ENCODE data around the gene EIF4G3. TPM values are rescaled to one million over a fixed set of nuclear protein-coding genes. Genes with fewer than 3 reads are reported as not detected.

EIF4G3 gene
- polyA plus RNA-seq, 3 donors, result 5.1 to 34.2 (median 5.8) TPM

DNA sequence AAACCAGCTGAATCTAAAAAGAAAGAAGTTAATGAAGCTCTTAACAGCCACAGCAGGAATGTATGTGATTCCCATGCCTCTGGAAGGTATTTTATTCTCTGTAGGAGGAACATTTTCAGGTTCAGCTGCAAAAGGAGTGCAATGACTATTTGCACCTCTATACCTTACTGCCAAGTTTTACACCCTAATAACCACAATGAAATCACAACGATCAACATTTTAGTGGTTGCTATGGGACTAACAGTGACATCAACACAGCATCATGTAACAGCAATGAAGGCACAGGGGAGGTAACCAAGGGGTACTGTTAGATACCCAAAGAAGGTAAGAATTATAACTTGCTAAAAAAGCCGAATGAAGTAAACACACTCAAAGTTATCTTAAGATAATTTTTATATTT lies 273.3 kb downstream of the EIF4G3 start:
- no peak overlapping the region for H3K9ac ChIP-seq (ENCODE audit: insufficient read depth, low read length, poor library complexity, severe bottlenecking)
- peaks cover 6% of the 10 kb centered on the region for H3K4me1 Mint-ChIP-seq
- TF ChIP-seq CTCF (IDR thresholded peaks at IDR 0.05), result no peak
- no peak overlapping the region for H3K4me3 Mint-ChIP-seq
- H3K4me1 ChIP-seq (ENCODE audit: control insufficient read depth in 1 of 2, insufficient read depth in 2 of 2, low read length in 2 of 2), result no peaks in the 10 kb centered on the region
- no peaks in the 10 kb centered on the region for H3K9me3 ChIP-seq (replicated peaks in 1 of 2; ENCODE audit: control insufficient read depth in 1 of 2, insufficient read depth in 1 of 2, low read length in 2 of 2)
- H3K27me3 ChIP-seq (ENCODE audit: control insufficient read depth in 2 of 2, insufficient read depth in 2 of 2, low read length in 2 of 2), result no peaks in the 10 kb centered on the region
- no peak overlapping the region for H3K4me2 ChIP-seq (replicated peaks; ENCODE audit: extremely low read depth, low read length, poor library complexity, severe bottlenecking)
- DNase-seq, result no peak
- no peak overlapping the region for H3K27ac Mint-ChIP-seq
- intact Hi-C loops (cut with micrococcal nuclease), result no loop called here
- no peaks in the 10 kb centered on the region for H3K79me2 ChIP-seq (ENCODE audit: insufficient read depth, low read length)
- no CpG with 5 or more reads among the region's 2 CpGs for WGBS (ENCODE audit: insufficient coverage)
- no peak overlapping the region for H3K4me3 ChIP-seq (replicated peaks in 1 of 3; ENCODE audit: low read depth in 2 of 3, low read length in 3 of 3)
- H3K27me3 Mint-ChIP-seq (ENCODE audit: low read depth in 3 of 3), result no peaks in the 10 kb centered on the region
- H2AFZ ChIP-seq (ENCODE audit: insufficient read depth, low read depth, low read length, poor library complexity, severe bottlenecking), result no peak overlapping the region
- H3K36me3 ChIP-seq (replicated peaks in 1 of 2; ENCODE audit: control insufficient read depth in 1 of 2, insufficient read depth in 2 of 2, low read length in 2 of 2), result peaks cover 14 to 51% of the 10 kb centered on the region in 2 donors
- H3K9me3 Mint-ChIP-seq, result no peaks in the 10 kb centered on the region
- no peaks in the 10 kb centered on the region for H4K20me1 ChIP-seq (ENCODE audit: insufficient read depth, low read length)
- peaks cover 21 to 30% of the 10 kb centered on the region in 2 donors for H3K36me3 Mint-ChIP-seq
- H3K27ac ChIP-seq (ENCODE audit: low read depth in 1 of 2, low read length in 2 of 2), result no peak overlapping the region

- Histone ChIP-seq H4K20me1 (ENCODE audit: insufficient read depth, low read length) (no peaks in the 10 kb centered on the region), H3K27me3 (ENCODE audit: control insufficient read depth in 2 of 2, insufficient read depth in 2 of 2, low read length in 2 of 2) (no peaks in the 10 kb centered on the region), H3K79me2 (ENCODE audit: insufficient read depth, low read length) (no peaks in the 10 kb centered on the region), H3K4me3 (replicated peaks in 1 of 3; ENCODE audit: low read depth in 2 of 3, low read length in 3 of 3) (no peak overlapping the region), H3K4me2 (replicated peaks; ENCODE audit: extremely low read depth, low read length, poor library complexity, severe bottlenecking) (no peak overlapping the region), H3K4me1 (ENCODE audit: control insufficient read depth in 1 of 2, insufficient read depth in 2 of 2, low read length in 2 of 2) (no peaks in the 10 kb centered on the region), H3K9me3 (replicated peaks in 1 of 2; ENCODE audit: control insufficient read depth in 1 of 2, insufficient read depth in 1 of 2, low read length in 2 of 2) (no peaks in the 10 kb centered on the region), H3K27ac (ENCODE audit: low read depth in 1 of 2, low read length in 2 of 2) (no peak overlapping the region), H3K36me3 (replicated peaks in 1 of 2; ENCODE audit: control insufficient read depth in 1 of 2, insufficient read depth in 2 of 2, low read length in 2 of 2) (peaks cover 20 to 55% of the 10 kb centered on the region in 2 donors), H3K9ac (ENCODE audit: insufficient read depth, low read length, poor library complexity, severe bottlenecking) (no peak overlapping the region), H2AFZ (ENCODE audit: insufficient read depth, low read depth, low read length, poor library complexity, severe bottlenecking) (no peak overlapping the region)
- Mint-ChIP-seq H3K9me3 (no peaks in the 10 kb centered on the region), H3K4me1 (no peaks in the 10 kb centered on the region), H3K4me3 (no peak overlapping the region), H3K27me3 (ENCODE audit: low read depth in 3 of 3) (no peaks in the 10 kb centered on the region), H3K27ac (no peak overlapping the region), H3K36me3 (peaks cover 19 to 28% of the 10 kb centered on the region in 2 donors)
- DNase-seq, result no peak
- intact Hi-C loops (cut with micrococcal nuclease), result no loop called here
- no peak for TF ChIP-seq CTCF (IDR thresholded peaks at IDR 0.05)
Observed at GRCh38 chr1:20900056-20900455, 276.6 kb downstream of the EIF4G3 start.
